ENCODE measurements around the gene ABTB2. TPM values are rescaled to one million over a fixed set of nuclear protein-coding genes. Genes with fewer than 3 reads are reported as not detected.

Gene ABTB2
- total RNA-seq, 2 experiments from 2014 or later = 0.91 to 0.97 TPM

DNA sequence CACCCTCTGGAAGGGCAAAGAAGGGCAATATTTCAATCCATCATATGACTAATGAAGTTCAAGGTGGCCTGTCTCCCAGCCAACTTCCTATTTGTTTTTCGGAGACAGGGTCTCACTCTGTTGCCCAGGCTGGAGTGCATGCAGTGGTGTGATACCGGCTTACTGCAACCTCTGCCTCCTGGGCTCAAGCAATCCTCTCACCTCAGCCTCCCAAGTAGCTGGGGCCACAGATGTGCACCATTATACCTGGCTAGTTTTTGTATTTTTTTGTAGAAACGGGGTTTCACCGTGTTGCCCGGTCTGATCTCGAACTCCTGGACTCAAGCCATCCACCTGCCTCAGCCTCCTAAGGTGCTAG, 13.4 kb downstream of the ABTB2 start:
- peaks cover 14% of the 10 kb centered on the region for H3K27me3 Mint-ChIP-seq
- DNase-seq (no peak), ATAC-seq (ENCODE audit: low read depth) (no peak)
- no peaks in the 10 kb centered on the region for H3K36me3 Mint-ChIP-seq
- POLR2A ChIA-PET = interaction anchor here (0.7 kb wide), 1 partner anchor 13 kb away, joined by 3 read pairs; the partner anchor contains the start of gene ABTB2
- H3K4me3 Mint-ChIP-seq = no peak overlapping the region
- H3K27ac Mint-ChIP-seq = no peak overlapping the region
- peaks cover 19% of the 10 kb centered on the region for H3K4me1 Mint-ChIP-seq
- no peaks in the 10 kb centered on the region for H3K9me3 Mint-ChIP-seq

DNA sequence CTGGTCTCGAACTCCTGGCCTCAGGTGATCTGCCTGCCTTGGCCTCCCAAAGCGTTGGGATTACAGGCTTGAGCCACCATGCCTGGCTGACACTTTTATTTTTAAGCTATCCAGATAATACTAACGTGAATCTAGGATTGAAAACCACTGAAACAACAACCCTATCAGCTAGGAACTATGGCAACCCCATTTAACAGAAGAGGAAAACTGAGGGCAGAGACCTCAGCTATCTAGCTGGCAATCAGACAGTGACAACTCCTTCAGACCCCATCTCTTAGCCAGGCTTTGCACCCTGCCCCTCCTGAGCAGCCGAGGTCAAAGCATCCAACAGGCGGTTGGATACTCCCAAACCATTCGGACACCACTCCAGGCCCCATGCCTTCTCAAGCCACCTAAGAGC, 14.1 kb downstream of the ABTB2 start:
- Mint-ChIP-seq H3K36me3 (no peaks in the 10 kb centered on the region), H3K27me3 (peaks cover 14% of the 10 kb centered on the region), H3K4me1 (peaks cover 24% of the 10 kb centered on the region), H3K9me3 (no peaks in the 10 kb centered on the region), H3K4me3 (no peak overlapping the region), H3K27ac (no peak overlapping the region)
- ATAC-seq (ENCODE audit: low read depth) (no peak), DNase-seq (no peak)
- POLR2A ChIA-PET = no interaction called here

- no peaks in the 10 kb centered on the region for H3K9me3 Mint-ChIP-seq
- no peaks in the 10 kb centered on the region for H3K36me3 Mint-ChIP-seq
- ATAC-seq (ENCODE audit: low read depth) (no peak), DNase-seq (no peak)
- POLR2A ChIA-PET = no interaction called here
- peaks cover 10% of the 10 kb centered on the region for H3K27me3 Mint-ChIP-seq
- peaks cover 22% of the 10 kb centered on the region for H3K4me1 Mint-ChIP-seq
- no peak overlapping the region for H3K27ac Mint-ChIP-seq
- no peak overlapping the region for H3K4me3 Mint-ChIP-seq
These were observed 14.7 kb downstream of the ABTB2 start for GRCh38 chr11:34343153-34343552.

- Mint-ChIP-seq H3K36me3 (no peaks in the 10 kb centered on the region), H3K9me3 (no peaks in the 10 kb centered on the region), H3K27ac (no peak overlapping the region), H3K4me1 (peaks cover 22% of the 10 kb centered on the region), H3K4me3 (no peak overlapping the region), H3K27me3 (peaks cover 10% of the 10 kb centered on the region)
- POLR2A ChIA-PET = no interaction called here
- no peak for DNase-seq
- ATAC-seq (ENCODE audit: low read depth) = no peak
These were observed 15.8 kb downstream of the ABTB2 start for GRCh38 chr11:34341931-34342533.

DNA sequence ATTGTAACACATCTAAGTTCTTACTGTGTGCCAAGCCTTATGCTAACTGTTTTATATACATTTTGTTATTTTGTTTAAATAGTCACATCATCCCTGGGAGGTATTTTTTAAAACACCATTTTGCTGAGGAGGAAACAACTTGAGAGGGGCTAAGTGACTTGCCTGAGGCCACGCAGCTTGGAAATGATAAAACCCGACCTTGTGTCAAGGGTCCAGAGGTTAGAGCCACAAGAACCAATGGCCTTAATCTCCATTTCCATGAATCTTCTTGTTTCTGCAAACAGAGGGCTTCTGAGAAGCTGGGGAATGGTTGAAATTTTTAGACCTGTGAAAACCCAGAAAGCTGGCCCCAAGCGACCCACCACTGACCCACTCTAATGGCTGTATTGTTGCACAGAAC, 16.7 kb downstream of the ABTB2 start:
- no peaks in the 10 kb centered on the region for H3K9me3 Mint-ChIP-seq
- H3K4me3 Mint-ChIP-seq = no peak overlapping the region
- H3K36me3 Mint-ChIP-seq = no peaks in the 10 kb centered on the region
- H3K27ac Mint-ChIP-seq = no peak overlapping the region
- H3K4me1 Mint-ChIP-seq = peaks cover 22% of the 10 kb centered on the region
- no peak for ATAC-seq (ENCODE audit: low read depth)
- POLR2A ChIA-PET = no interaction called here
- peaks cover 8% of the 10 kb centered on the region for H3K27me3 Mint-ChIP-seq
- DNase-seq = no peak

GRCh38 chr11:34340653-34341052, 17.2 kb downstream of the ABTB2 start:
- Mint-ChIP-seq H3K27me3 (peaks cover 7% of the 10 kb centered on the region), H3K9me3 (no peaks in the 10 kb centered on the region), H3K4me1 (peaks cover 22% of the 10 kb centered on the region), H3K36me3 (no peaks in the 10 kb centered on the region), H3K27ac (no peak overlapping the region), H3K4me3 (no peak overlapping the region)
- no peak for DNase-seq
- no peak for ATAC-seq (ENCODE audit: low read depth)
- POLR2A ChIA-PET = no interaction called here

GRCh38 chr11:34339149-34340064, 18.4 kb downstream of the ABTB2 start:
- Mint-ChIP-seq H3K4me3 (no peak overlapping the region), H3K4me1 (peaks cover 14% of the 10 kb centered on the region), H3K27me3 (peaks cover 5% of the 10 kb centered on the region), H3K36me3 (no peaks in the 10 kb centered on the region), H3K27ac (no peak overlapping the region), H3K9me3 (no peaks in the 10 kb centered on the region)
- DNase-seq = peak; percentile 32
- peak; percentile 39 for ATAC-seq (ENCODE audit: low read depth)
- POLR2A ChIA-PET = no interaction called here

- Mint-ChIP-seq H3K27ac (no peak overlapping the region), H3K4me3 (no peak overlapping the region), H3K36me3 (no peaks in the 10 kb centered on the region), H3K4me1 (peaks cover 14% of the 10 kb centered on the region), H3K9me3 (no peaks in the 10 kb centered on the region), H3K27me3 (peaks cover 5% of the 10 kb centered on the region)
- DNase-seq (no peak), ATAC-seq (ENCODE audit: low read depth) (no peak)
- POLR2A ChIA-PET = no interaction called here
These were observed 20.8 kb downstream of the ABTB2 start for GRCh38 chr11:34337016-34337415.

DNA sequence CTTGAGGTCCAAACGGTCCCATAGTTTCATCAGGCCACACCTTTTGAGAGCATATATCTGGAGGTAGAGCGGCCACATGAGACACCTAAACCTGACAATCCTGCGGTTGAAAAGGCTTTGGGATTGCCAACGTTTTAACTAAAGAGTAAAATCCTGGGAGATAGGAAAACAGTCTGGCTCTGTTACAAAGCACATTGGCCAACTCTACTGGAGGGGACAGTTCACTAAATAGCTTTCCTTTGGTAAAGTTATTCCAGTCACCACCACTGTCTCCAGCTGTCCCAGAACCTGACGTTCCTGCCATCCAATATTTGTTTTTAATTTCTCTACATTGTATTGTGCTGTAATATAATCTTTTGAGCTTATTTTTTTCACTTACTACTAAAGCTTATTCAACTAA, 22.0 kb downstream of the ABTB2 start:
- peaks cover 8% of the 10 kb centered on the region for H3K27me3 Mint-ChIP-seq
- peaks cover 14% of the 10 kb centered on the region for H3K4me1 Mint-ChIP-seq
- POLR2A ChIA-PET = no interaction called here
- H3K36me3 Mint-ChIP-seq = no peaks in the 10 kb centered on the region
- no peak overlapping the region for H3K27ac Mint-ChIP-seq
- no peaks in the 10 kb centered on the region for H3K9me3 Mint-ChIP-seq
- no peak overlapping the region for H3K4me3 Mint-ChIP-seq
- no peak for ATAC-seq (ENCODE audit: low read depth)
- DNase-seq = no peak

DNA sequence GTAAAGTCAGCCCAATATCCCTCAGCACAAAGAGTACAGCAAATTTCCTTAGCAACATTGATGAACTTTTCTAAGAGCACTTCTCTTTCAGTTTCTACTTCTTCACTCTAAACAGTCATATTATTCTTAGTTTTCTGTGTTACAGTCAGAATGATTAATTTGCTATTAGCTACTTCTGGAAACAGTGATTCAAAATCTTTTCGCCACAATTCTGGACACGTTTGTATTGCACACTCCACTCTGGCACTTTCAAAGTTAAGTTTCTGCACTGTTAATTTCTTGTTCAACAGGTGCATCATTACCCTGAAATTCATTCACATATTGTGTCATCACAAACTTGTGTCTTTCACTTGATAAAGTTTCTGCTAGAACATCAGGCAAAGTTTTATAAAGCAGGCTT, 22.5 kb downstream of the ABTB2 start:
- H3K36me3 Mint-ChIP-seq = no peaks in the 10 kb centered on the region
- ATAC-seq (ENCODE audit: low read depth) (no peak), DNase-seq (no peak)
- POLR2A ChIA-PET = no interaction called here
- no peak overlapping the region for H3K4me3 Mint-ChIP-seq
- H3K27me3 Mint-ChIP-seq = peaks cover 11% of the 10 kb centered on the region
- no peak overlapping the region for H3K27ac Mint-ChIP-seq
- H3K4me1 Mint-ChIP-seq = peaks cover 13% of the 10 kb centered on the region
- H3K9me3 Mint-ChIP-seq = no peaks in the 10 kb centered on the region

- POLR2A ChIA-PET = interaction anchor here (0.8 kb wide), 1 partner anchor 535 kb away, joined by 4 read pairs; no protein-coding TSS in a partner anchor
- DNase-seq (no peak), ATAC-seq (ENCODE audit: low read depth) (no peak)
- Mint-ChIP-seq H3K4me1 (peaks cover 1% of the 10 kb centered on the region), H3K27ac (no peak overlapping the region), H3K27me3 (peaks cover 19% of the 10 kb centered on the region), H3K36me3 (peaks cover 2% of the 10 kb centered on the region), H3K4me3 (no peak overlapping the region), H3K9me3 (no peaks in the 10 kb centered on the region)
These were observed 24.0 kb downstream of the ABTB2 start for GRCh38 chr11:34333787-34334186.

- Mint-ChIP-seq H3K36me3 (peaks cover 2% of the 10 kb centered on the region), H3K4me1 (no peaks in the 10 kb centered on the region), H3K4me3 (no peak overlapping the region), H3K9me3 (no peaks in the 10 kb centered on the region), H3K27ac (no peak overlapping the region), H3K27me3 (peaks cover 20% of the 10 kb centered on the region)
- ATAC-seq (ENCODE audit: low read depth) = no peak
- POLR2A ChIA-PET = no interaction called here
- DNase-seq = no peak
These were observed 25.3 kb downstream of the ABTB2 start for GRCh38 chr11:34332524-34332923.

DNA sequence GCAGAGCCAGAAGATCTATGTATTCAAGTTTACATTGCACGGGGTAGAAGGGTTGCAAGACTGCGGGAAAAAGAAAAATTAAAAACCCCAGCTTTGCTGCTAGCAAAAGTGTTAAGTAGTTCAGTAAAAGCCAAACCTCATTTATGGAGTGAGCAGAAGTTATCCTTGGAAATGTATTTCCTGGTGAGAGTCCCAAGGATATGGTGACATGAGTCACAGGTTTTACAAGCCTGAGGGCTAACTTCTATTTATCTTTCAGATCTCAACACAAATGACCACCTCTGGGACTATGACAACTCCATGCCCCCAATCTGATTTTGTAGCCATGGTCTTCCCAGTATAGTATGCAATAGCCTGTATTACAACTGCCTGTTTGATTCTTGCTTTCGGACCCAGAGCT, 26.1 kb downstream of the ABTB2 start:
- H3K4me1 Mint-ChIP-seq = no peaks in the 10 kb centered on the region
- no peaks in the 10 kb centered on the region for H3K9me3 Mint-ChIP-seq
- ATAC-seq (ENCODE audit: low read depth) = no peak
- H3K27me3 Mint-ChIP-seq = peaks cover 20% of the 10 kb centered on the region
- H3K27ac Mint-ChIP-seq = no peak overlapping the region
- no peak for DNase-seq
- H3K4me3 Mint-ChIP-seq = no peak overlapping the region
- peaks cover 2% of the 10 kb centered on the region for H3K36me3 Mint-ChIP-seq
- POLR2A ChIA-PET = no interaction called here

DNA sequence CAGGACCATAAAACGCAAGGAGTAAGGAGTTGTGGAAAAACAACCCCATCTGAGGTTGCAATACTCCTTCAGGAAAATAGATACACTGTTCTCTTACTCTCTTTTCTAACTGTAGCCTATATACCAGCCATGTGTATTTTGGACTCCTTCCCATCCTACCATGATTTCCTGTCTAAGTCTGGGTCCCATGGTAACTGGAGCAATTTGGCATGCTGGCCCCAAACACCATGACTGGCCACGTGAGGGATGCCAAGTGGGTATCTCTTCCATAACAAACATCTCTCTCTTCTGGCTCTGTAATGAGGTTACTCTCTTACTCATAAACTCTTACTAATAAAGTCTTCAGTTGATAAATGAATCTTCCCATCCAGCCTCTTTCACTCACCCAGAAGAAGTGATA, 26.5 kb downstream of the ABTB2 start:
- no peak for ATAC-seq (ENCODE audit: low read depth)
- no peak for DNase-seq
- Mint-ChIP-seq H3K27ac (no peak overlapping the region), H3K4me1 (no peaks in the 10 kb centered on the region), H3K4me3 (no peak overlapping the region), H3K9me3 (no peaks in the 10 kb centered on the region), H3K27me3 (peaks cover 20% of the 10 kb centered on the region), H3K36me3 (peaks cover 2% of the 10 kb centered on the region)
- POLR2A ChIA-PET = no interaction called here
